Activated CD8-positive, alpha-beta memory T cell treated with anti-CD3 and anti-CD28 coated beads for 1 hour (primary cell): ENCODE data around the gene ELK3.
A peak's percentile ranks its signal among the peaks of the same experiment; 100 is the strongest.

Experiments
- DNase-seq, 2 donors: peaks; one replicate each; pipeline ENCODE4 v3.0.0-alpha.2; 2020; ENCODE audit warnings: low read depth in 1 of 2; ENCODE audit errors: extremely low read depth in 1 of 2

ELK3 gene

DNA sequence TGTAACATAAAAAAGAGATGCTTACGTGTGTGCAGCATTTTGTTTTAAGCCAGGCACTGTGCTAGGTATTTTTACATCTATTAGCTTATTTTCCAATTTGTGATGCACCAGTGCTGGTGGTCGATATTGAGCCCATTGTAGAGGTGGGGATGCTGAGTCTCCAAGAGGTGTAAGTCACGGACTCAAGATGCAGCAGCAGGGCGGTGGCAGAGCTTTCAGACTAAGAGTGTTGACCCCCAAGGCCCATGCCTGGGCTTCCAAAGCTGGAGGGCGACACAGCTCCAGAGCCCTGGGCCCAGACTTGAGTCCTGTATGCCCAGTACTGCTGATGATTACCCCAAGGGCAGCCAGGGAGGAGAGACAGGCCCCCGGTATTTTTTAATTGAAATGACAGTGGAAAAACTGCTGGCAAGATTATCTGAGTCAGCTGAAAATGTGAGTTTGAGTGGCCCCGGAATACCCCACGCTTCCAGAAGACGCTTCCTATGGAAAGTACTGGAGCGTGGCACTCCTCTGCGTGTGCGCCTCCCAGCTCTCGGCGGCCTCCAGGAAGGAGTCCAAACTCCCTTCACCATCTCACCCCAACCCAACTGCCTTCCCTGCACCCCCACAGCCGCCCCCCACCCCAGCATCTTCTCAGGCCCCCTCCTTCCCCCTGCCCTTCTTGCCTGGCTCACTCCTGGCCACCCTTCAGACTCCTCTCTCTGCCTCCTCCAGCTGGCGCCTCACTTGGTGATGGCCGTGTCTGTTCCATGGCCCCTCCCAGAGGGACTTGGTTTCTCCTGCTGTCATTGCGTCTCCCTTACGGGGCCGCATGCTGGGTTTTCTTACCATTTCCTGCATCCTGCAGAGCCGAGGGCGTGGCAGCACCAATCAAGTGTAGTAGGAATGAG is 40.7 kb downstream of the ELK3 start:
- DNase-seq, result no peak

DNA sequence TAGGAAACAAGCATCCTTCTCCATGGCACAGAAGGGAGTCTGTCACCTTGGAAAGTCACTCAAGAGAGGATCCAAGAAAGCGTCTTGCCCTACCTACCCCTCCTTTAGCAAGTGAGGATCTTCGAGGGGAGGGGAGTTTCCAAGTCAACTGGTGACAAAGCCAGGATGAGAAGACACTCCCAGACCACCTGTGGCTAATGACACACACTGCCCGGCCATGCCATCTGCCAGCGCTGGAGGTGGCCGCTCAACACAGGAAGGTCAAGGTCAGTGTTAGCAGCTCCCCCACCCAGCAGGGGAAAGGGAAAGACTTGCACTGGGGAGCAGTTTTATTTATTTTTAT is 41.3 kb downstream of the ELK3 start:
- no peak for DNase-seq

DNA sequence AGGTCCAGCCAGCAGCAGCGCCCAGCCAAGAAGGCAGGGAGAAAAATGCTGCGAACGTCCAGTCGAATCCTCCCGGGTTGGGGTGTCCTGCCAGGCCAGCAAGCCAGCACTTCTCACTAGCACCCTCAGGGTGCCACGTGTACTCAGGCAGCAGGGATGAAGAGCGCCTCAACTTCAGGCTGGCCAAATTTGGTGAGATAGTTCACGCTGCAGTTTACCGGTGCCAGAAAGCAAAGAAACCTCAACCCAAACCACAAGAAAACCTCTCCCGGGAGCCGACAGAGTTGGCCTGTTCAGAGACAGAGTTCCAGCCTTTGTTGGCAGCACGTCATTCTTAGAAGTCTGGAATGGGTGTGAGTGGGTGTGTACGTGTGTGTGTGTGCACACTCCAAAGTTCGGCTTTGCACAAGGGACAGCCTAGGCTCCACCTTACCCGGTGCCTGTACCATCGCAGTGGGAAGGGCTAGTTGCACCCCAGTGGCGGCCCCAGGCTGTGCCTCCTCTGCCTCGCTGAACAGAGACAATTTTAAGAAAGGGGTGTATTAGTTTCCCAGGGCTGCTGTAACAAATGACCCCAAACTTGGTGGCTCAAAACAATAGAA is 42.1 kb downstream of the ELK3 start:
- no peak for DNase-seq

GRCh38 chr12:96237035-96237434 is 42.9 kb downstream of the ELK3 start:
- no peak for DNase-seq

DNA sequence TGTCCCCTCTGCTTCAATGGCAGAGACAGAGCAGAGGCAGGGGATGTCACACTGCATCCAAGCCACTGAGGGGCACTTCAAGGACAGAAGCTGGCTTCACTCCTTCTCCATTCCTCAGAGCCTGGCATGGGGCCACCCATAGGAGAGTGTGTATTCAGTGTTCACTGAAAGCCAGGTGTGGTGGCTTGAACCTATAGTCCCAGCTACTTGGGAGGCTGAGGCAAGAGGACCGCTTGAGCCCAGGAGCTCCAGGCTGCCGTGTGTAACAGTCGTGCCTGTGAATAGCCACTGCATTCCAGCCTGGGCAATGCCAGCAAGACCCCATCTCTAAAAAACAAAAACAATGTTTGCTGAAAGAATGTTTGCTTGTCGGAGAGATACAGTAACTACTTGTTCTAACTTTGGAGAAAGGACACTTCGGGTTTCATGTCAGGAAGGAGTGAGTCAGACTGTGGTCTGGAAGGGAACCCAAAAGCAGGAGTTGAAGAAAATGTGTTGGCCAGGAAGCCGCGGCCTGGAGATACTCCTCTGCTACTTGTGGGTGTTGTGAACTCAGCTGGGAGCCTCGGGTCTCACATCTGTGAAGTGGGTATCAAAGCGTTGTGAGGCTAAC is 43.4 kb downstream of the ELK3 start:
- peak; percentile 17 to 52 for DNase-seq

GRCh38 chr12:96238336-96239047 is 44.3 kb downstream of the ELK3 start:
- no peak for DNase-seq

DNA sequence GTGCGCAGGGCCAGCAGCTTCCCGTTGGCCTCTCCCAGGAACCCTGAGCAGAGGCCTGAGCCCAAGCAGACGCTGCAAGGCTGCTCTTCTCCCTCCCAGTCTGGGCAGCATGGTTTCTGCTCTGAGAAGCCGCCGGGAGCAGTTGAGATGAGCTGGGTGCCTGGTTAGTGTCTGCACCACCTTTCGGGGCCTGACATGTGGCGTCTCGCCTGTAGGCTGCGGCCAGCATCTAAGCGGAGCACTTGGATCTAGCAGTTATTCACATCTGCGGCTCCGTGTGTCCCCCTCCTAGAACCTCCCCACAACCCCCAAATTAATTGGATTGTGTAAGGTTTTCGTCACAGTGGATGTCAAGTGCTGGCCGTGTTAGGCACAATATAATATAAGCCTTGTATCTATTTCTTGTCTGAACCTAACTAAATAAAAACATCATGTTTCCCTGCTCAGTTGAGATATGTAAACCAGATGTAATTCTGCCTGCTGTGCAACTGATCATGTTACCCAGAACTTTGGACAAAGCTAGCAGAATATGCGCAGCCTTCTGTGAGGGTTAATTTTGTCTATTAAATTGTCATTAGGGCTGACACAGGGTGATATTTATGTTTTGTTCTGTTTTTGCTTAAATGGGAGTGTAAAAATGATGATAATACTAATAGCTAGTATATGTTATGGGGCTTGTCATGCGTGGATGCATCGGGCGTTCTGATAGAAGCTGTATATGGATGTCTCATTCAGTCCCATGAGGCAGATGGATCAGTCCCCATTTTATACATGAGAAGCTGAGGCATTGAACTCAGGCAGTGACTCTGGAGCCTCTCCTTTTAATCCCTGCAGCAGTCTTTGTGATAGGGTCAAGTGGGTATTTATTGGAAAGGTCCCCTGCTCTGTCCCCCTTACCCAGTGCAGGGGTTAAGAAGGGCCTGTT is 45.8 kb downstream of the ELK3 start:
- no peak for DNase-seq

DNA sequence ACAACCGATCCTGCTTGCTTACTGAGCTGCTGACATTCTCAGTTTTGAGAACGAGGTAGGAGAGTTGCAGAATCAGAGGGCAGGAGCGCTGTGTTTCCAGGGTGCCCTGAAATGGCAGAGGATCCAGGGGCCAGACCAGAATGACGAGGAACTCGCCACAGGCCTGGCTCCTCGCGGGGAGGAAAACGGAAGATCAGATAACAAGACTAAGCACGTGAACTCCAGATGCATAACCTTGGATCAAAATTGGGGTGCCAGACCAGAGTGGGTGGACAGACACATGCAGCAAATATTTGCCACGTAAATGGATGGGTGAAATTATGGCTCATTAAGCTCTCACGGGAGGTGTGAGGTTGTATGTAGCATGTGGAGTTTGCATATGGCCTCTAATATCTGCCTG is 46.5 kb downstream of the ELK3 start:
- DNase-seq, result no peak

DNA sequence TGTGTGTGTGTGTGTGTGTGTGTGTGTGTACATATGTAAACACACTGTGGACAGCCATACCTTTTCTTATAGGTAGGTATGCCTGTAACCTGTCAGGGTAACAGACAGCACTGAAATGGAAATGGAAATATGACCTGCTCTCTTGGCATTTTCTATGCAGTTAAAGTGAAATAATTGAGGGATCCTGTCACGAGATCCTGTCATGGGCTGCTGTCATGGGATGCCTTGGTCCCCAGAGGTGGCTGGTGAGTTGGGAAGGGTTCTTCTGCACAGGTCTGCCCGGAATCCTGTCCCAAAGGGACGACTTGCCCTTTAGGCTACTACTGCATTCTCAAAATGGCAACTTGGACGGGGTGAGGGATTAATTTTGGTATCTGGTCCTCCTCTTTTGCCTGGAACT is 47.3 kb downstream of the ELK3 start:
- DNase-seq, result no peak

DNA sequence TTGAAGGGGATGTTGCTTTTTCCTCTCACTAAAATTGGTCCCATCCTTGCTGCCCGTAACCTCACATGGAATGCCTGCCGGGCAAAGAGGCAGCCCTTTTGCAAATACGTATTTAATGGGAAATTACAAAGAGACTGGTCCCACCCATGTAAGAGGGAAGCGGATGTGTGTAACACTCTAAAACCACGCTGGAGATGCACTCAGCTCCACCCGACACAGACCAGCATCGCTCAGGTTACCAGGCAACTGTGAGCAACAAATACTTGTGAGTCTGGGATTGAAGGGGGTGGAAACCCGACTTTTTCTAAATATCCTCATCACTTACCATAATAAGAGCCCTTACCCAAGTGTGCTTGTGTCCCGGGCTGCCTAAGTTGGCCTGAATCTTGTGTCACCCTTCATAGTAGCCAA is 47.7 kb downstream of the ELK3 start:
- peak; percentile 43 to 50 for DNase-seq

- DNase-seq, result no peak
Measured at GRCh38 chr12:96242597-96242996, 48.4 kb downstream of the ELK3 start.

GRCh38 chr12:96244826-96245225 is 50.7 kb downstream of the ELK3 start:
- DNase-seq, result no peak

GRCh38 chr12:96246926-96247505 is 52.8 kb downstream of the ELK3 start:
- no peak for DNase-seq

- DNase-seq, result no peak
Measured at GRCh38 chr12:96247563-96247962, 53.4 kb downstream of the ELK3 start.

- DNase-seq, result no peak
Measured at GRCh38 chr12:96248136-96248931, 54.2 kb downstream of the ELK3 start.

- DNase-seq, result no peak
Measured at GRCh38 chr12:96249196-96250118, 55.3 kb downstream of the ELK3 start.

DNA sequence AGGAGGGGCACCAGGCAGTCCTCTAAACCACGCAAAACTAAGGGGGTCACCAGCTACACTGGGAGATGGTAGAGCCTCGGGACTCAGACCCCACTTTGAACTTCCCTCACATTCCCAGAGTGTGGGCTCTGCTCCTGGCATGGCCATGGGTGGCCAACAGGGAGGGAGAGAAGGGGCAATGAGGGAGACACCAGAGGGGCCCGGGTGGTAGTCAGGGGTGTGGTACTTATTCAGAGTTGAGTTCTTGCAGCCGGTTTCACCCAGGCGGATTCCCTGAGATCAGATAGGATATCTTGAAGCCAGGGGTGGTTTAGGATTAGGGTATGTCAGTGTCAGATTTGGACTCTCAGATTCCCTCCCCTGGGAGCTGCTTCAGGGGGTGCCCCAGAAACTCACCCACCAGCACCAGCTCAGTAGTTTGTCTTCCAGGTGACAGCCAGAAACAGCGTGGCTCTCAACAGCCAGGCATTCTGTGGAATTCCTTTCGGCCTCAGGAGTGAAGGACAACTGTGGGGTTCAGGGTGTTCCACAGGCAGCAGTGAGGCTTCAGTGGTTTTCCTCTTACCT is 56.0 kb downstream of the ELK3 start:
- DNase-seq, result no peak

DNA sequence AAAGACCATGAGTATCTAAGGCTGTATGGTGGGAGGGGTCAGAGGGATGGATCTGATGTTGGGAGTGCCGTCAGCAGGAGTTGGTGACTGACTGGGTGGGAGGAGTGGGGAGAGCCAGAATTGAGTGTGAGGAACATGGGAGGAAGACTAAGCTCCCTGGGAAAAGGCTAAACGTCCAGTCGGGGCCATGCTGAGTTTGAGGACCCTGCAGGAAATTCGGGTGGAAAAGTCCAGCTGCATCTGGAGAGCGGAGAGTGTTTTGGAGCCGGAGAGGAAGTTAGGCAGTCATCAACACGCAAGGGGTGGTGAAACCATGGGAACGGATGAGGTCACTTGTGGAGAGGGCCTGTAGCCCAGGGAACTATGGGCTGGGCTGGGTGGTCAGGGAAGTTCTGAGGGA is 60.9 kb downstream of the ELK3 start:
- no peak for DNase-seq
